Progenitor cell of endocrine pancreas (in vitro differentiated cells): ENCODE data around the gene PROM1. TPM values are rescaled to one million over a fixed set of nuclear protein-coding genes. Genes with fewer than 3 reads are reported as not detected.

Source experiments
- DNase-seq: peaks from one replicate; pipeline ENCODE4 v3.0.0; 2021; ENCODE audit warnings: low spot score; ENCODE audit not compliant: unreplicated experiment
- H3K27ac Mint-ChIP-seq: 2 replicates; pipeline ENCODE4 v1.8.0; 2021; ENCODE audit warnings: mild to moderate bottlenecking, moderate library complexity, mixed read lengths
- H3K27me3 Mint-ChIP-seq: 2 replicates; pipeline ENCODE4 v1.8.0; 2021; ENCODE audit warnings: mixed read lengths
- H3K36me3 Mint-ChIP-seq: 2 replicates; pipeline ENCODE4 v1.8.0; 2022; ENCODE audit warnings: mixed read lengths; ENCODE audit not compliant: insufficient read depth
- H3K4me1 Mint-ChIP-seq: 2 replicates; pipeline ENCODE4 v1.8.0; 2021; ENCODE audit warnings: low read depth, mixed read lengths
- H3K4me3 Mint-ChIP-seq: 2 replicates; pipeline ENCODE4 v1.8.0; 2021; ENCODE audit warnings: low read depth, mild to moderate bottlenecking, moderate library complexity, mixed read lengths
- H3K9me3 Mint-ChIP-seq: 2 replicates; pipeline ENCODE4 v1.8.0; 2021; ENCODE audit warnings: low read depth, mixed read lengths
- CTCF ChIP-seq: fragments of 200-600 bp; sonication (generic); IDR thresholded peaks from one replicate; pipeline ENCODE4 v1.5.0; 2021; ENCODE audit warnings: antibody characterized with exemption, mild to moderate bottlenecking; ENCODE audit not compliant: unreplicated experiment
- total RNA-seq: library from RNA; stranded (reverse); gene quantifications from 2 replicates; pipeline ENCODE4 v1.2.1, GENCODE V29; 2021

Gene PROM1
- total RNA-seq, 1 donor from 2014 or later = 105 TPM

DNA sequence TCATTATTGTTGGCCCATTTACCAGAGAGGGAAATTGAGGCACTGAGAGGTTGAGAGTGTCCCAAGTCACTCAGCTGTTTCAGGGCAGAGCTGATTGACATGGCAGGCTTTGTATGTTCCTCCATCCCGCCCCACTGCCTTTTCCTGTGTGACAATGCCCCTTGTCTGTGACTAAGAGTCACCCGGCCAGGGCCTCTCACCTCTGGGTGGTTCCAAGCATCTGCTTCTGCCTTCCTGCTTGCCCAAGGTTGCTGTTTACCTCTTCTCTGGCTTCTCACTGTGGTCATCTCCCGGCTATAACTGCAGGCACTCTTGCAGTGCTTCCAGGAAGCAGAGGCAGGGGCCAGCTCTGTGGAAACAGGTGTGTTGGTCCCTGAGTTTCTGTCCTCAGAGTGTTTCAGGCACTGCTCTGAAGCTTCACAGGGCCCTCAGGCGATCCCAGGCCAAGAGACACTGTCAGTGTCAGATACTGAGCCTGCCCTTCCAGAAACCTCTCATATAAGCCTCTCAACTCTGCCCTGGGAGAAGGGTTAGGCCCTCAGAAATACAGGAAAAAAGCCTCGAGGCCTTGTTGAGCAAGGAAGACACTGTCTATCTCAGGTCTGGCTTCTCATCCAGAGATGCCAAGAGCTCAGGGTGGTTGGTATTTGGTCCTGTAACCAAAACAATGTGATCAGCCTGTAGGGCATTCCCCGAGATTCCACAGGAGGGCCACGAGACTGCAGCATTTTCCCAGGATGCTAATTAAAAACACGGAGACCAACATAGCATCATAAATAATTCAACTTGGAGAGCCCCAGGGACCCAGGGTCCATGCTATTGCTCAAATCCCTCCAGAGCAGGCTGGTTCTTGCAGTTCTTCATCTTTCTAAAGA, 42.0 kb upstream of the PROM1 start:
- H3K36me3 Mint-ChIP-seq = no peaks in the 10 kb centered on the region
- peaks cover 33% of the 10 kb centered on the region for H3K27me3 Mint-ChIP-seq
- H3K4me3 Mint-ChIP-seq = no peak overlapping the region
- H3K9me3 Mint-ChIP-seq = no peaks in the 10 kb centered on the region
- H3K4me1 Mint-ChIP-seq = peaks cover 28% of the 10 kb centered on the region
- TF ChIP-seq CTCF = no peak
- no peak for DNase-seq
- no peak overlapping the region for H3K27ac Mint-ChIP-seq

DNA sequence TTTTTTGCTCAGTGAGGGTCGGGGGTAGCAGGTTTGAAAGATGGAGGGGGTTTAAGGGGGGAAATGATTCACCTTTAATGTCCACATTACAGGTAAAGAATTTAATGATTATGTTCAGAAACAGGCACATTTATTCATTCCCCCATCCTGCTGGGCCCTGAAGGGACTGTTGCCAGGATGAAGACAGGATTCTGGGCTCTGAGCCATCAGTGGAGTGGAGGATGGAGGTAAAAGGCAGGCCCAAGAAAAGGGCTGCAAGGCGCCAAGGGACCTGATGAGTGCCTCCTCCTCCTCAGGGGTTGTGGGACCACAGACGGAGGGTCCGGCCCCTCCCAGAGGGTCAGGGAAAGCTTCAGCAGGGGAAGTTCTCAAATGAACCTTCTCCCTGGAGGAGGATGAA, 40.4 kb upstream of the PROM1 start:
- Mint-ChIP-seq H3K27ac (no peak overlapping the region), H3K4me3 (no peak overlapping the region), H3K27me3 (peaks cover 39% of the 10 kb centered on the region), H3K9me3 (no peaks in the 10 kb centered on the region), H3K36me3 (no peaks in the 10 kb centered on the region), H3K4me1 (peaks cover 14% of the 10 kb centered on the region)
- no peak for DNase-seq
- TF ChIP-seq CTCF = no peak

- Mint-ChIP-seq H3K27ac (peak overlapping the region; percentile 29), H3K36me3 (no peaks in the 10 kb centered on the region), H3K4me1 (peaks cover 8% of the 10 kb centered on the region), H3K4me3 (no peak overlapping the region), H3K9me3 (no peaks in the 10 kb centered on the region), H3K27me3 (peaks cover 39% of the 10 kb centered on the region)
- no peak for TF ChIP-seq CTCF
- DNase-seq = no peak
Measured at GRCh38 chr4:16123356-16124084, 39.7 kb upstream of the PROM1 start.

GRCh38 chr4:16122784-16123183, 39.0 kb upstream of the PROM1 start:
- no peaks in the 10 kb centered on the region for H3K9me3 Mint-ChIP-seq
- DNase-seq = no peak
- H3K36me3 Mint-ChIP-seq = no peaks in the 10 kb centered on the region
- no peak overlapping the region for H3K4me3 Mint-ChIP-seq
- no peak for TF ChIP-seq CTCF
- peaks cover 5% of the 10 kb centered on the region for H3K4me1 Mint-ChIP-seq
- H3K27ac Mint-ChIP-seq = no peak overlapping the region
- peaks cover 39% of the 10 kb centered on the region for H3K27me3 Mint-ChIP-seq

DNA sequence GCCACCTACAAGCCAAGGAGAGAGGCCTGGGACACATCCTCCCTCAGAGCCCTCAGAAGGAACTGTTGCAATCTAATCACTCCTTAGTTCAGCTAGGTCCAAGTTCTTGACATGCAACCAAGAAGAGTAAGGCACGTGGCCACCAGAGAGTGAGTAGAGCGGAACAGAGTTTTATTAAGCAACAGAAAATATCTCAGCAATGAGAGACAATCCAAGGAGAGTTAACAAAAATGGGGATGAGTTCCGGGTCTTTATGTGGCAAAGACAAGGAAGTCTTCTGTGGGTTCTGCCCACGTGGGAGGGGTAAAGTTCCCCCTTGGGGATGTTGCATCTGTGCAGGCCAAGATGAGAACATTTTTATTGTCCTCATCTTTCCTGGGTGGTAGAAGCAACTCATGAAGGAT, 38.5 kb upstream of the PROM1 start:
- Mint-ChIP-seq H3K4me3 (no peak overlapping the region), H3K4me1 (peaks cover 5% of the 10 kb centered on the region), H3K9me3 (no peaks in the 10 kb centered on the region), H3K27me3 (peaks cover 34% of the 10 kb centered on the region), H3K36me3 (no peaks in the 10 kb centered on the region), H3K27ac (no peak overlapping the region)
- no peak for TF ChIP-seq CTCF
- DNase-seq = no peak
